BJ (cell line): ENCODE results near the gene SDHB. TPM values are rescaled to one million over a fixed set of nuclear protein-coding genes. Genes with fewer than 3 reads are reported as not detected.

ENCODE experiments used
- CTCF ChIA-PET: fragments of 350-600 bp; formaldehyde crosslinking; extraction: SDS; loops from one replicate; lab custom pipeline; 2021; ENCODE audit warnings: antibody characterized with exemption, inconsistent platforms; lab: Yijun Ruan, JAX
- POLR2A ChIA-PET: fragments of 300-600 bp; sonication (Branson Sonifier 250); formaldehyde crosslinking; extraction: SDS; loops from one replicate; lab custom pipeline; 2021; ENCODE audit warnings: antibody characterized with exemption; lab: Charles Lee
- DNase-seq: peaks from one replicate; pipeline ENCODE4 v3.0.0-alpha.2; 2011; ENCODE audit warnings: low read depth
- H3K27me3 ChIP-seq: 2 replicates; pipeline ENCODE4 v1.6.0; 2011; ENCODE audit warnings: low read length; ENCODE audit not compliant: control insufficient read depth, insufficient read depth
- H3K36me3 ChIP-seq: 2 replicates; pipeline ENCODE4 v1.5.1; 2011; ENCODE audit warnings: low read length; ENCODE audit not compliant: control insufficient read depth, insufficient read depth
- H3K4me3 ChIP-seq: 2 replicates; pipeline ENCODE4 v1.5.1; 2011; ENCODE audit warnings: low read depth, mild to moderate bottlenecking, control low read depth, low read length
- CTCF ChIP-seq: IDR thresholded peaks from 2 replicates; pipeline ENCODE4 v1.5.1; 2011; ENCODE audit warnings: low read depth, mild to moderate bottlenecking, control low read depth, inconsistent platforms, low read length, moderate library complexity; ENCODE audit not compliant: insufficient read depth
- polyA minus RNA-seq: library from RNA; depleted of rRNA, polyadenylated mRNA; stranded (reverse); fragments of >200 nt; gene quantifications from 2 replicates; pipeline ENCODE4 v1.2.3, GENCODE V29; 2011; rRNA and poly(A)+ RNA removed
- polyA plus RNA-seq: library from polyadenylated mRNA; depleted of rRNA; stranded (reverse); fragments of >200 nt; gene quantifications from 2 replicates; pipeline ENCODE4 v1.2.3, GENCODE V29; 2011; rRNA removed

SDHB gene
- 115 and 199 TPM in 2 replicates for polyA plus RNA-seq
- polyA minus RNA-seq, result 40.8 and 55.9 TPM in 2 replicates

GRCh38 chr1:17053685-17054410 is at the start of gene SDHB:
TSS of gene SDHB (minus strand) at chr1:17054032. CDS start at chr1:17054019, 13 bp downstream.
- peaks cover 2% of the 10 kb centered on the region; the same call in 1 of the 2 replicates for H3K36me3 ChIP-seq
- no peak for TF ChIP-seq CTCF
- DNase-seq, result peak; percentile 93
- H3K27me3 ChIP-seq, result no peaks in the 10 kb centered on the region; the same call in 1 of the 2 replicates
- H3K4me3 ChIP-seq, result peak within 1 kb of the TSS; percentile 98
- POLR2A ChIA-PET, result interaction anchor here (0.6 kb wide), 2 partner anchors 225 to 414 kb away, joined by 3 read pairs; no protein-coding TSS in a partner anchor
- CTCF ChIA-PET, result interaction anchor here (0.8 to 3.1 kb wide), 3 partner anchors 24 to 102 kb away, joined by 3 to 11 read pairs (median 4); no protein-coding TSS in a partner anchor

GRCh38 chr1:17102232-17102631 is 48.4 kb upstream of the SDHB start:
- ChIA-PET CTCF (no interaction called here), POLR2A (no interaction called here)
- Histone ChIP-seq H3K4me3 (no peak overlapping the region), H3K36me3 (no peaks in the 10 kb centered on the region), H3K27me3 (peaks cover 13% of the 10 kb centered on the region)
- DNase-seq, result no peak
- no peak for TF ChIP-seq CTCF

GRCh38 chr1:17101261-17101660 is 47.4 kb upstream of the SDHB start:
- no peak for TF ChIP-seq CTCF
- Histone ChIP-seq H3K4me3 (no peak overlapping the region), H3K27me3 (peaks cover 13% of the 10 kb centered on the region), H3K36me3 (no peaks in the 10 kb centered on the region)
- POLR2A ChIA-PET, result no interaction called here
- CTCF ChIA-PET, result no interaction called here
- no peak for DNase-seq

GRCh38 chr1:17099616-17100340 is 45.9 kb upstream of the SDHB start:
- POLR2A ChIA-PET, result no interaction called here
- H3K4me3 ChIP-seq, result no peak overlapping the region
- no peak for DNase-seq
- peaks cover 14% of the 10 kb centered on the region for H3K27me3 ChIP-seq
- CTCF ChIA-PET, result no interaction called here
- no peak for TF ChIP-seq CTCF
- no peaks in the 10 kb centered on the region for H3K36me3 ChIP-seq

- POLR2A ChIA-PET, result no interaction called here
- peaks cover 15% of the 10 kb centered on the region for H3K27me3 ChIP-seq
- H3K36me3 ChIP-seq, result no peaks in the 10 kb centered on the region
- TF ChIP-seq CTCF, result no peak
- no peak overlapping the region for H3K4me3 ChIP-seq
- CTCF ChIA-PET, result no interaction called here
- no peak for DNase-seq
These were observed 44.9 kb upstream of the SDHB start for GRCh38 chr1:17098446-17099317.
